ENCODE measurements around the gene NUDT7.

The NUDT7 gene

DNA sequence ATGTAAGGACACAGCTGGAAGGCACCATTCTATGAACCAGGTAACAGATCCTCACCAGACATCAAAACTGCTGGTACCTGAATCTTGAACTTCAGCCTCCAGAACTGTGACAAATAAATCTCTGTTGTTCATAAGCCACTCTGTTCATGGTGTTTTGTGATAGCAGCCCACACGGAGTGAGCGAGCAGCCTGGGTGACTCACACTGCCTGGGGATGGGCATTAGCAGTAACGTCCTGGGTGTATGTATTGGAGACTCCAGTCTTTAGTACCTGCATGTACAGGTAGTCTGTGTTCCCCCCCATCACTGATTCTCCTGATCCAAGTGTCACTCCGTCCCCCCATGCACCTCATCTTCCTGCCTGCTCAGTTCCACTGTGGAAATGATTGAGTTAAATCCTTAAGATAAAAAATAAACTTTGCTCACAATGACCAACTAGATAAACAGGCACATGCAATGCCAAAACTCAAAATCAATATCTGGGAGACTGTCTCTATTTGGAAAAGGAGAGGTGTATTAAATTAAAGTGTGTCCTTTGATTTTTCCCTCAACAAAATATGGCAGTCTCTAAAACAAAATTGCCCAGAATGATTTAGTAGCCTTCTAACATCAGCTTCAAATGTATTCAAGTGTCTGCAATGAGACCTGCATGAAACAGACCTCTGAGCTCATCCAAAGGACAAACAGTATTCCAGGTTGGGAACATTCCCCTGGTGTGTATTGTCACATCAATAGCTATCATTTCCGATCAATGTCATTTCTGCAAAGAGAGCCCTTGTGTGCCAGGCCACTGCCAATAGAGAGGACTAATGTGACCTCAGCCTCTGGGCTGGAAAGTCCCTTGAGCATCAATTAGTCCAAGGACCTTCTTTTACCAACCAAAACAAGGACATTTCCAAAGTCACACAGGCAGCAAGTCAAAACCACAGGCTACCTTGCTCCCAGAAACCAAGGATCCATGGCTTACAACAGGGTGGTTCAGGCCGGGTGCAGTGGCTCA lies 53.9 kb downstream of the NUDT7 start:
- Histone ChIP-seq H3K4me3 (no peak overlapping the region), H3K9ac (ENCODE audit: insufficient read length) (no peak overlapping the region), H3K27ac (no peak overlapping the region), H3K9me3 (ENCODE audit: low read depth, low read length) (no peaks in the 10 kb centered on the region), H3K36me3 (ENCODE audit: insufficient read depth, low read length) (no peaks in the 10 kb centered on the region)
- DNase-seq (ENCODE audit: low read depth, low spot score), result no peak
- TF ChIP-seq EZH2 (IDR thresholded peaks at IDR 0.05) (no peak), FOXP2 (optimal IDR thresholded peaks at IDR 0.05; ENCODE audit: control extremely low read depth, extremely low read length, insufficient read depth) (no peak), POLR2AphosphoS5 (IDR thresholded peaks at IDR 0.05; ENCODE audit: borderline replicate concordance, low read depth, low read length) (no peak)

DNA sequence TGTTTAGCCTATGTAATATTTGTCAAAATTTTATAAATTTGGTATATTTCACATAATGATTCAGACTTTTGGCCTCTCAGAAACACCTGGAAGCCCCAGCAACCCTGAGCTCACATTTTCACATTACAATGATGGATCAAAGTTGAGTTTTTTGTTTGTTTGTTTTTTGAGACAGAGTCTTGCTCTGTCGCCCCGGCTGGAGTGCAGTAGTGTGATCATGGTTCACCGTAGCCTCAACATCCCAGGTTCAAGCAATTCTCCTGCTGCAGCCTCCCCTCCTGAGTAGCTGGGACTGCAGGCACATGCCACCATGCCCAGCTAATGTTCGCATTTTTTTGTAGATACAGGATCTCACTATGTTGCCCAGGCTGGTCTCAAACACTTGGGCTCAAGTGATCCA lies 55.4 kb downstream of the NUDT7 start:
- H3K36me3 ChIP-seq (ENCODE audit: insufficient read depth, low read length), result no peaks in the 10 kb centered on the region
- H3K27ac ChIP-seq, result no peak overlapping the region
- no peaks in the 10 kb centered on the region for H3K9me3 ChIP-seq (ENCODE audit: low read depth, low read length)
- H3K9ac ChIP-seq (ENCODE audit: insufficient read length), result no peak overlapping the region
- DNase-seq (ENCODE audit: low read depth, low spot score), result no peak
- TF ChIP-seq EZH2 (IDR thresholded peaks at IDR 0.05) (no peak), POLR2AphosphoS5 (IDR thresholded peaks at IDR 0.05; ENCODE audit: borderline replicate concordance, low read depth, low read length) (no peak), FOXP2 (optimal IDR thresholded peaks at IDR 0.05; ENCODE audit: control extremely low read depth, extremely low read length, insufficient read depth) (no peak)
- H3K4me3 ChIP-seq, result no peak overlapping the region

DNA sequence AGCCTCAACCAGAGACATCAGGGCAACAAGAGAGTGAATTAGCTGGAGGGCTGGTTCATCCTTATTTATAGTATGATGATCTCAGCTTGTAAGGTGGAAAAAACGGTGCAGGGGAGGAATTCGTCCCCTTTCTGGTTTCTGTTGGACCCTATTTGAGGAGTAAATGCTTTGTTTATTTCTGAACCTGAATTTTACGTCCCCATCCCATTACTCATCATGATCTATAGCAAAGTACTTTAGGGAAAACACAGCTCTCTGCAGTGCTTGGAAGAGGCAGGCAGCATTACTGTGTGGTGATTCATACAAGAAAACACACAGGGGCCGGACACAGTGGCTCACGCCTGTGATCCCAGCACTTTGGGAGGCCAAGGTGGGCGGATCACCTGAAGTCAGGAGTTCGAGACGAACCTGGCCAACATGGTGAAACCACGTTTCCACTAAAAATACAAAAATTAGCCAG lies 58.1 kb downstream of the NUDT7 start:
- Histone ChIP-seq H3K27ac (no peak overlapping the region), H3K36me3 (ENCODE audit: insufficient read depth, low read length) (no peaks in the 10 kb centered on the region), H3K9ac (ENCODE audit: insufficient read length) (no peak overlapping the region), H3K9me3 (ENCODE audit: low read depth, low read length) (no peaks in the 10 kb centered on the region), H3K4me3 (no peak overlapping the region)
- no peak for DNase-seq (ENCODE audit: low read depth, low spot score)
- TF ChIP-seq EZH2 (IDR thresholded peaks at IDR 0.05), result no peak
- no peak for TF ChIP-seq POLR2AphosphoS5 (IDR thresholded peaks at IDR 0.05; ENCODE audit: borderline replicate concordance, low read depth, low read length)
- TF ChIP-seq FOXP2 (optimal IDR thresholded peaks at IDR 0.05; ENCODE audit: control extremely low read depth, extremely low read length, insufficient read depth), result no peak

DNA sequence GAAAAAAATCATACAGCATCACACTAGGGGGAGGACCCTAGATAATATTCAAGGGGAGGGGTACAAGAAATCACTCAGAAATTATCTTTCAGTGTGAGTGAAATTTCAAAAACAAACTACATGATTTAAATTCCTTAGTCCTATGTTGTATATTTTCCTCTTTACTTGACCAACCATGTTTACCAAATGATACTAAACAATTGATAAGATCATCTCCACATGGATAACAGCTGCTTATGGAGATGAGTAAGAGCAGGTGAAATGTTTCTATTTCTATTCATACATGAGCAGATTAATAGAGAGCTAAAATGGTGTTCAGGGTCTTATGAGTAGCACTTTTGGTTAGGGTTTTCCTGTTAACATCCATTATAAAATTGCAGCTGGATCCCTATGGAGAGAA lies 58.8 kb downstream of the NUDT7 start:
- DNase-seq (ENCODE audit: low read depth, low spot score), result no peak
- Histone ChIP-seq H3K9me3 (ENCODE audit: low read depth, low read length) (no peaks in the 10 kb centered on the region), H3K36me3 (ENCODE audit: insufficient read depth, low read length) (no peaks in the 10 kb centered on the region), H3K9ac (ENCODE audit: insufficient read length) (no peak overlapping the region), H3K4me3 (no peak overlapping the region), H3K27ac (no peak overlapping the region)
- TF ChIP-seq EZH2 (IDR thresholded peaks at IDR 0.05) (no peak), FOXP2 (optimal IDR thresholded peaks at IDR 0.05; ENCODE audit: control extremely low read depth, extremely low read length, insufficient read depth) (no peak), POLR2AphosphoS5 (IDR thresholded peaks at IDR 0.05; ENCODE audit: borderline replicate concordance, low read depth, low read length) (no peak)

GRCh38 chr16:77782694-77783093 lies 60.4 kb downstream of the NUDT7 start:
- Histone ChIP-seq H3K9me3 (ENCODE audit: low read depth, low read length) (no peaks in the 10 kb centered on the region), H3K9ac (ENCODE audit: insufficient read length) (no peak overlapping the region), H3K4me3 (no peak overlapping the region), H3K27ac (no peak overlapping the region), H3K36me3 (ENCODE audit: insufficient read depth, low read length) (no peaks in the 10 kb centered on the region)
- no peak for DNase-seq (ENCODE audit: low read depth, low spot score)
- TF ChIP-seq FOXP2 (optimal IDR thresholded peaks at IDR 0.05; ENCODE audit: control extremely low read depth, extremely low read length, insufficient read depth) (no peak), POLR2AphosphoS5 (IDR thresholded peaks at IDR 0.05; ENCODE audit: borderline replicate concordance, low read depth, low read length) (no peak), EZH2 (IDR thresholded peaks at IDR 0.05) (no peak)

- TF ChIP-seq EZH2 (IDR thresholded peaks at IDR 0.05), result no peak
- Histone ChIP-seq H3K27ac (no peak overlapping the region), H3K36me3 (ENCODE audit: insufficient read depth, low read length) (no peaks in the 10 kb centered on the region), H3K4me3 (no peak overlapping the region), H3K9me3 (ENCODE audit: low read depth, low read length) (no peaks in the 10 kb centered on the region), H3K9ac (ENCODE audit: insufficient read length) (no peak overlapping the region)
- no peak for DNase-seq (ENCODE audit: low read depth, low spot score)
These were observed 62.4 kb downstream of the NUDT7 start for GRCh38 chr16:77784441-77785372.

DNA sequence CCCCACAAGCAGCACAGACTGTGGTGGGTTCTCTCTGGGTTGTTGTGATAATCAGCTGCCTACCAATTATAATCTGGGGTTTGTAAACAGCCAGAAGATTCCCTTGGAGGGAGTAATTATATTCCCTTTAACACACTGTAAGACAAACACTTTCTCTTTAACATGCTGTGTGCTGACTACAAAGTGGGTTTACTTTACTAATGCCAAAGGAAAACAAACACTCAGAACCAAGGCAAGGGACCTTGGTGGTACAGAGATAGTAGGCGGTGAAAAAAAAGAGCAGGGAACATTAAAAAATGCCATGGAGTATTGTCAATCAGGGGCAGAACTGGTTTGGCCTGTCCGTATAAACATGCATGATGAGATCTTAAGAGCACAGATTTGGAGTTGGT lies 63.1 kb downstream of the NUDT7 start:
- Histone ChIP-seq H3K9ac (ENCODE audit: insufficient read length) (no peak overlapping the region), H3K9me3 (ENCODE audit: low read depth, low read length) (no peaks in the 10 kb centered on the region), H3K36me3 (ENCODE audit: insufficient read depth, low read length) (no peaks in the 10 kb centered on the region), H3K27ac (no peak overlapping the region), H3K4me3 (no peak overlapping the region)
- TF ChIP-seq EZH2 (IDR thresholded peaks at IDR 0.05), result no peak
- TF ChIP-seq POLR2AphosphoS5 (IDR thresholded peaks at IDR 0.05; ENCODE audit: borderline replicate concordance, low read depth, low read length), result no peak
- no peak for TF ChIP-seq FOXP2 (optimal IDR thresholded peaks at IDR 0.05; ENCODE audit: control extremely low read depth, extremely low read length, insufficient read depth)
- no peak for DNase-seq (ENCODE audit: low read depth, low spot score)

DNA sequence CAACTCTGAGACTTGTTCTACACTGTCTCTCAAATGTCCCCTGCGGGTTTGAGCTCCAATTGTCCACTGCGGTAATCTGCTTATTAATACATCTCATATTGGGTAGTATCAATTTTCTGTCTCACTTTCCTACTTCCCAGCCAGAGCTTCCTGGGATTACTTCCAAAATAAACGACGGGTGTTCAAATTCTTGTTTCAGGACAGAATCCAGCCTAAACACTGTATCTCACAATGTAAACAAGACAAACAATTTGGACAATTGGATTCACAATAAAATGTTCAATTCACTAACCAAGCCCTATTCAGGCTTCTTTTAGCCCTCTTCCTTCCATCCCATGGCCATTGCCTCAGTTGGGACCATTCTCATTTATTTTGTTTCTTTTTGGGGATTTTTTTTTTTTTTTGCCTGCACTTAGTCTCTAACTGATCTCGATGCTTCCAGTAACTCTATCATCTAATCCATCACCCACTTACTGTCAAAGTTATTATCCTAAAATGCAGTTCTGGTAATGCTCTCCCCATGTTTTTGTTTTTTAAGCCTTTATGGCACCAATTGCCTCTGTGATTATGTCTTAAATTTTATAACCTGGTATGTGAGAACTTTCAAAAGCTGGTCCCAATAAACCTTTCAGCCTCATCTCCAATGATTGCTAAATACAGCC lies 64.0 kb downstream of the NUDT7 start:
- Histone ChIP-seq H3K27ac (no peak overlapping the region), H3K9ac (ENCODE audit: insufficient read length) (no peak overlapping the region), H3K9me3 (ENCODE audit: low read depth, low read length) (no peaks in the 10 kb centered on the region), H3K36me3 (ENCODE audit: insufficient read depth, low read length) (no peaks in the 10 kb centered on the region), H3K4me3 (no peak overlapping the region)
- DNase-seq (ENCODE audit: low read depth, low spot score), result no peak
- no peak for TF ChIP-seq POLR2AphosphoS5 (IDR thresholded peaks at IDR 0.05; ENCODE audit: borderline replicate concordance, low read depth, low read length)
- no peak for TF ChIP-seq EZH2 (IDR thresholded peaks at IDR 0.05)
- TF ChIP-seq FOXP2 (optimal IDR thresholded peaks at IDR 0.05; ENCODE audit: control extremely low read depth, extremely low read length, insufficient read depth), result no peak

Measured in SK-N-MC (cell line).